Testis (tissue), 3 donors: ENCODE data around the gene ZNF778. TPM values are rescaled to one million over a fixed set of nuclear protein-coding genes. Genes with fewer than 3 reads are reported as not detected.

Source experiments
- DNase-seq: peaks from one replicate; pipeline ENCODE4 v3.0.0-alpha.2; 2019
- H3K27ac ChIP-seq, 2 donors: fragments of 200-600 bp; sonication (generic); one replicate each; pipeline ENCODE4 v1.5.1; 2019
- H3K27me3 ChIP-seq: fragments of 200-600 bp; sonication (generic); one replicate; pipeline ENCODE4 v1.5.1; 2019
- H3K36me3 ChIP-seq: fragments of 200-600 bp; sonication (generic); one replicate; pipeline ENCODE4 v1.5.1; 2017; ENCODE audit warnings: low read depth; ENCODE audit errors: missing control alignments
- H3K4me1 ChIP-seq: fragments of 200-600 bp; sonication (generic); one replicate; pipeline ENCODE4 v1.5.1; 2019
- H3K4me3 ChIP-seq, 2 donors: fragments of 200-600 bp; sonication (generic); one replicate each; pipeline ENCODE4 v1.5.1; 2017 to 2019
- H3K9me3 ChIP-seq: fragments of 200-600 bp; sonication (generic); one replicate; pipeline ENCODE4 v1.5.1; 2017
- POLR2A ChIP-seq: fragments of 450-650 bp; IDR thresholded peaks from one replicate; pipeline ENCODE4 v1.6.1; 2017; ENCODE audit warnings: antibody characterized with exemption, mild to moderate bottlenecking, moderate library complexity
- WGBS, 2 donors: methylation state at CpG; one replicate each; pipeline ENCODE4 v1.1.5; 2018; 5-methylcytosine and 5-hydroxymethylcytosine counted together
- intact Hi-C: fragments of 100-400 bp; cut with DNase I; formaldehyde crosslinking; loops from one replicate; pipeline ENCODE4 v1.15.1; 2023; ENCODE audit warnings: low total_unique reads
- polyA plus RNA-seq: library from polyadenylated mRNA; stranded (reverse); fragments of 350-450 nt; fragmentation: Illumina TruSeq; extraction: RNeasy Lipid Tissue Mini Kit (QIAGEN cat#74804); gene quantifications from one replicate; pipeline ENCODE4 v1.2.3, GENCODE V29; 2014; ENCODE audit warnings: low read depth, low replicate concordance; ENCODE audit not compliant: insufficient read depth
- total RNA-seq, 2 donors: library from RNA; depleted of rRNA; stranded (reverse); fragments of >200 nt; gene quantifications; one replicate each; pipeline ENCODE4 v1.2.3, GENCODE V29; 2016
- TF ChIP-seq, protein P1 (sequence below), 3 experiments: fragments of 450-650 bp in 2 of 3; fragments of 200-600 bp in 1 of 3; sonication (generic) in 1 of 3; IDR thresholded peaks; one replicate each; pipeline ENCODE4 v1.5.1; 2016 to 2019; ENCODE audit warnings: antibody characterized with exemption in 3 of 3, mild to moderate bottlenecking in 2 of 3, moderate library complexity in 1 of 3

ZNF778 gene
- total and polyA plus RNA-seq, 3 donors from 2014 or later, result 21.0 to 32.9 (median 29.8) TPM

DNA sequence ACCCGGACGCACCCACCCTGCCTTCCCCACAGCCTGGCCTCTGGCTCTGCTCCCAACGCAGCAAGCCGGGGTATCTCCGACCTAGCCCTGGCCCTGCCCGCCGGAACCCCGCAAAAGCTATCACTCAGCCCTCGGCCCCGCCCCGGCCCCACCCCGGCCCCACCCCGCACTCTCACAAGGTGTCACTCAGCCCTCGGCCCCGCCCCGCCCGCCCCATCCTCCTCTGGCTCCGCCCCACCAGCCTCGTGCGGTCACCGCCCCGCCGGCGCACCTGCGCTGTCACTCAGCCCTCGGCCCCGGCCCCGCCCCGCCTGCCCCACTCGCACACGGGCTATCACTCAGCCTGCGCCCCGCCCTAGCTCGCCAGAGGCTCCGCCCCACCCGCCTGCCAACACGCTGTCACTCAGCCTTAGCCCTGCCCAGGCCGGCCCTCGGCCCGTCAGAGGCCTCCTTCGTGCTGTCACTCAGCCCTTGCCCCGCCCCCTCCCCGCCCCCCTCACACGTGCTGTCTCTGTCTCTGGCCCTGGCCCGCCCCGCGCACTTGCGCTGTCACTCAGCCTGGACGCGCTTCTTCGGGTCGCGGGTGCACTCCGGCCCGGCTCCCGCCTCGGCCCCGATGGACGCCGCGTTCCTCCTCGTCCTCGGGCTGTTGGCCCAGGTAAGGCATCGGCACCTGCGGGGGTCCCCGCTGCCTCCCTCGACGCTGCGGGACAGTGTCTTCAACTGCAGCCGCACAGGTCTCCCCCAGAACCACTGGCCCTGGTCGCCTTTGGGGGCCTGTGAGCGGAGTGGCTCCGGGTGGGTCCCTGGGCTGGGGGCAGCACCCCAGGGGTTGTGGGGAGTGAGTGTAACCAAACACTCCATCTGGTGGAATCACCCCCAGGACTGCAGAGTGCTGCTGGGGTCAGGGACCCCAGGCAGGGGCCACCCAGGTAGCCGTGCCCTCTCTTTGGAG lies 46.0 kb upstream of the ZNF778 start, which contains the start of gene CDH15:
Gene CDH15, plus strand, starts transcription at position 533 of the 955 bp plus-strand sequence. Its CDS starts 84 bp downstream, at position 617.
- intact Hi-C loops, result no loop called here
- Histone ChIP-seq H3K9me3 (no peaks in the 10 kb centered on the region), H3K36me3 (no peaks in the 10 kb centered on the region), H3K27ac (no peak within 1 kb of the TSS), H3K4me3 (peak within 1 kb of the TSS in 1 of 2 donors; percentile 2), H3K4me1 (peaks cover 8% of the 10 kb centered on the region), H3K27me3 (no peaks in the 10 kb centered on the region)
- TF ChIP-seq, protein P1, sequence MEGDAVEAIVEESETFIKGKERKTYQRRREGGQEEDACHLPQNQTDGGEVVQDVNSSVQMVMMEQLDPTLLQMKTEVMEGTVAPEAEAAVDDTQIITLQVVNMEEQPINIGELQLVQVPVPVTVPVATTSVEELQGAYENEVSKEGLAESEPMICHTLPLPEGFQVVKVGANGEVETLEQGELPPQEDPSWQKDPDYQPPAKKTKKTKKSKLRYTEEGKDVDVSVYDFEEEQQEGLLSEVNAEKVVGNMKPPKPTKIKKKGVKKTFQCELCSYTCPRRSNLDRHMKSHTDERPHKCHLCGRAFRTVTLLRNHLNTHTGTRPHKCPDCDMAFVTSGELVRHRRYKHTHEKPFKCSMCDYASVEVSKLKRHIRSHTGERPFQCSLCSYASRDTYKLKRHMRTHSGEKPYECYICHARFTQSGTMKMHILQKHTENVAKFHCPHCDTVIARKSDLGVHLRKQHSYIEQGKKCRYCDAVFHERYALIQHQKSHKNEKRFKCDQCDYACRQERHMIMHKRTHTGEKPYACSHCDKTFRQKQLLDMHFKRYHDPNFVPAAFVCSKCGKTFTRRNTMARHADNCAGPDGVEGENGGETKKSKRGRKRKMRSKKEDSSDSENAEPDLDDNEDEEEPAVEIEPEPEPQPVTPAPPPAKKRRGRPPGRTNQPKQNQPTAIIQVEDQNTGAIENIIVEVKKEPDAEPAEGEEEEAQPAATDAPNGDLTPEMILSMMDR (IDR thresholded peaks at IDR 0.05), result no peak
- TF ChIP-seq POLR2A, result no peak
- peak; percentile 93 for DNase-seq
- WGBS, 2 donors, result 0 to 2% methylated on average over 8 to 43 of the region's 74 CpGs

DNA sequence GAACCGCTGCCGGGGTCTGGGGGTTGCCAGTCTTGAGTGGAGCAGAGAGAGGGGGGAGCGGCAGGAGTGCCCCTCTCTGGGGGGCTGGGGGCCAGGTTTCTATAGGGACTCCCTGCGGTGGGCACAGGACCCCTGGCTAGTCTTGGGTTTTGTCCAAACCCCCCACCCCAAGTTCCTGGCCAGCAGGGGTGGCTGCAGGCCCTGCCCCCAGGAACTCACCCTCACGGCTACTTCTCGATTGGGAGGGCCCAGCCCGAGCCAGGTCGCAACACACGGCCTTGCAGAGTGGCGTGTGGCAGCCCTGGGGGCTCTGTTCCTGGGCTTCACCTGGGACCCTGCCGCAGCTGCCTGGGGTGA lies 45.4 kb upstream of the ZNF778 start:
- peaks cover 6% of the 10 kb centered on the region for H3K4me1 ChIP-seq
- intact Hi-C loops, result no loop called here
- no peak overlapping the region for H3K27ac ChIP-seq
- TF ChIP-seq POLR2A, result no peak
- TF ChIP-seq, protein P1 (IDR thresholded peaks at IDR 0.05), result no peak
- 72 to 79% methylated on average over 6 to 11 of the region's 11 CpGs for WGBS, 2 donors
- no peak for DNase-seq
- H3K9me3 ChIP-seq, result no peaks in the 10 kb centered on the region
- no peak overlapping the region for H3K4me3 ChIP-seq
- H3K36me3 ChIP-seq, result no peaks in the 10 kb centered on the region
- H3K27me3 ChIP-seq, result no peaks in the 10 kb centered on the region

DNA sequence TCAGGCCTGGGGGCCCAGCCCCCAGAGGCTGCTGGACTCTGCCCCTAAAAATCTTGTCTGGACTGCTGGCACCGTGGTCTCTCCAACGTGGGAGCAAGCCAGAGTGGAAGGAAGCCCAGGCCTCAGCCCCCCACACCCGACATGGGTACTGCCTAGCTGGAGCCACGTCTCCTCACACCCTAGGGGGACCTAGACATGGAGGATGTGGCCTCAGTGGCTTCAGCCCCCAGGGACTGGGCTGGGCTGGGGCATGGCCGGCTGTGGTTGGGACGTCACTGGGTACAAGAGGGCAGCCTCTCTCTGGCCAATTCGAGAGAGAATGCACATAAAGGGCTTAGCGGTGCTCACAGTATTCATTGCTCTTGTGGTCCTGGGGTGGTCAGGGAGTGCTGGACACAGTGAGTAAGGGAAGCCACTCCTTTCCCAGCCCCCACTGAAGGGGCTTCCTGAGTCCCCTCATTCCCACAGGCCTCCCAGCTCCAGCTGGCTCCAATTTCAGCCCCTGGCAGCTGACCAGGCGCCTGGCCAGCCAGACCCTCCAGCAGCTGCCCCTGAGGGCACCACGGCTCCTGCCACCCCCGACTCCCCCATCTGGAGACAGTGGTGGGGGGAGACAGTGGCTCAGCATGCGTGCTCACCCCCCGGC lies 44.9 kb upstream of the ZNF778 start:
- H3K9me3 ChIP-seq, result no peaks in the 10 kb centered on the region
- H3K27ac ChIP-seq, result no peak overlapping the region
- TF ChIP-seq, protein P1 (IDR thresholded peaks at IDR 0.05), result no peak
- no peak for TF ChIP-seq POLR2A
- H3K27me3 ChIP-seq, result no peaks in the 10 kb centered on the region
- no peak overlapping the region for H3K4me3 ChIP-seq
- no peaks in the 10 kb centered on the region for H3K36me3 ChIP-seq
- no peak for DNase-seq
- 64 to 68% methylated on average over 6 to 13 of the region's 13 CpGs for WGBS, 2 donors
- intact Hi-C loops, result no loop called here
- H3K4me1 ChIP-seq, result peaks cover 5% of the 10 kb centered on the region

DNA sequence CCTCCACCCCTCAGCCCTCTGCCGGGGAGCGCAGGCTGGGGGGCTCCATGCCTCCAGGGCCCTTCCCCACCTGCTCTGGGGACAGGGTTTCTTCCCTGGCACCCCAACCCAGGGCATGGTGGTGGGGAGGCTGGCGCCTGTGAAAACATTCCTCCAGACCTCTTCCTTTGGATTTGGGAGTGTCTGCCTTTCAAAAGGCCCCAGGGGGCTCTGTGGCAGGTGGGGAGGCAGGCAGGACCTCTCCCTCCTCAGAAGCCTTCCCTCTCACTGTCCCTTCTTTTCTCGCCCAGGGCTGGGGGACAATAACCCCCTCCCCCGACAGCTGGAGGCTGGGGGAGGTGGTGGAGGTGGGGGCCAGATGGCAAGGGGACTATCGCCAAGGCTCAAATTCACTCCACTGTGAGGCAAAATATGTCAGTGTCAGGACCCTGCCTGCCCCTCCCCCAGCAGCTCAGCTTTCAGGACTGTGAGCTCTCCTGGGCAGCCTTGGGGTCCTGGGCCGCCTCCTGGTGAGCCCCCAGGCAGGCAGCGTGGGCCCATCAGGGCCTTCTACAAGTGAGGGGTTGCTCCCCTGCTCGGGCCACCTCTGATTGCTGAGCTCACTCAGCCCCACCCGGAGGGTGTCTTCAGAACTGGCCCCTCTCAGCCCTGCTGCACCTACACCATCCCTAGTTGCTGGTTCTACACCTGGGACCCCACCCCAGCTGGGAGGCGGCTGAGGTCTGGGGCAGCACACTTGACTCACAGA lies 44.2 kb upstream of the ZNF778 start:
- peaks cover 5% of the 10 kb centered on the region for H3K4me1 ChIP-seq
- intact Hi-C loops, result no loop called here
- WGBS, 2 donors, result 65 to 77% methylated on average over 4 to 11 of the region's 11 CpGs

More for the DNA sequence above, 44.2 kb upstream of the ZNF778 start:
- no peaks in the 10 kb centered on the region for H3K27me3 ChIP-seq
- H3K4me3 ChIP-seq, result no peak overlapping the region
- no peak overlapping the region for H3K27ac ChIP-seq
- H3K36me3 ChIP-seq, result no peaks in the 10 kb centered on the region
- H3K9me3 ChIP-seq, result no peaks in the 10 kb centered on the region
- DNase-seq, result no peak
- TF ChIP-seq, protein P1 (IDR thresholded peaks at IDR 0.05), result no peak
- TF ChIP-seq POLR2A, result no peak
